ENCODE results near the gene FKBP4. TPM values are rescaled to one million over a fixed set of nuclear protein-coding genes. Genes with fewer than 3 reads are reported as not detected.

Gene FKBP4
- total RNA-seq: 50.5 TPM
- 23.8 TPM for polyA plus RNA-seq
- long read RNA-seq, donor 1: 0 reads
- long read RNA-seq, donor 2: 0 reads
- long read RNA-seq, donor 3, transcript FKBP4-201 (10 exons, 3,732 nt): major isoform, 35 of 44 reads
- long read RNA-seq, donor 3, partial matches to known transcripts: 0 of 44 reads
- long read RNA-seq, donor 3, other reads (novel, unspliced or antisense): 9 of 44 reads
- long read RNA-seq, donor 4, transcript FKBP4-201 (10 exons, 3,732 nt): major isoform, 8 of 8 reads
- long read RNA-seq, donor 4, partial matches to known transcripts: 0 of 8 reads
- long read RNA-seq, donor 4, other reads (novel, unspliced or antisense): 0 of 8 reads
- long read RNA-seq, donor 5, transcript FKBP4-201 (10 exons, 3,732 nt): major isoform, 48 of 48 reads
- long read RNA-seq, donor 5, partial matches to known transcripts: 0 of 48 reads
- long read RNA-seq, donor 5, other reads (novel, unspliced or antisense): 0 of 48 reads
- long read RNA-seq, donor 6, transcript FKBP4-201 (10 exons, 3,732 nt): major isoform, 15 of 15 reads
- long read RNA-seq, donor 6, partial matches to known transcripts: 0 of 15 reads
- long read RNA-seq, donor 6, other reads (novel, unspliced or antisense): 0 of 15 reads
- long read RNA-seq, donor 7, transcript FKBP4-201 (10 exons, 3,732 nt): major isoform, 24 of 126 reads
- long read RNA-seq, donor 7, partial matches to known transcripts: 96 of 126 reads
- long read RNA-seq, donor 7, other reads (novel, unspliced or antisense): 6 of 126 reads
- long read RNA-seq, donor 8, partial matches to known transcripts: 0 of 3 reads
- long read RNA-seq, donor 8, other reads (novel, unspliced or antisense): 0 of 3 reads
- long read RNA-seq, donor 9, transcript FKBP4-201 (10 exons, 3,732 nt): major isoform, 10 of 11 reads
- long read RNA-seq, donor 9, partial matches to known transcripts: 0 of 11 reads
- long read RNA-seq, donor 9, other reads (novel, unspliced or antisense): 0 of 11 reads
- long read RNA-seq, donor 10, transcript FKBP4-201 (10 exons, 3,732 nt): major isoform, 49 of 107 reads
- long read RNA-seq, donor 10, partial matches to known transcripts: 56 of 107 reads
- long read RNA-seq, donor 10, other reads (novel, unspliced or antisense): 0 of 107 reads

DNA sequence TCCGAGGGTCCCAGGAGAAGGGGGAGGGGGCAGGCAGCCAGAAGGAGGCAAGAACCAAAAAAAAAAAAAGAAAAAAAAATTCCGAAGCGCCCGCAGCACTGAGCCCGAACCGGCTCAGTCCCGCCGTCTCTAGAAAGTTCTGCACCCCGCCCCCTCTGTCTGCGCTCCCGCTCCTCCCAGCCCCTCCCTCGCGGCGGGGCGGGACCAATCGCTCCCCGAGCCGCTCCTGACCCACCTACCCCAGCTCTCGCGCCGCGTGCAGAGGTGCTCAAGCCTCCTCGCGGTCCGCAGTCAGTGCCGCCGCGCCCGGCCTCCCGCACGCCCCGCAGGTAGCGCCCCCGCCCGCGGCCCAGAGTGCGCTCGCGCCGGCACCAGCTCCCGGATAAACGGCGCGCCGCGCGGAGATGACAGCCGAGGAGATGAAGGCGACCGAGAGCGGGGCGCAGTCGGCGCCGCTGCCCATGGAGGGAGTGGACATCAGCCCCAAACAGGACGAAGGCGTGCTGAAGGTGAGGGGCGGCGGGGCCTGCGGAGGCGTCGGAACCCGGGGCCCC, at the start of gene FKBP4:
TSS of gene FKBP4 (plus strand) at position 235 of the 554 bp plus-strand sequence. CDS start at position 405, 170 bp downstream.
- peak; percentile 77 to 93 (median 89) for DNase-seq (ENCODE audit: low read depth in 6 of 9, low spot score in 9 of 9)
- Histone ChIP-seq H3K36me3 (ENCODE audit: control insufficient read depth in 2 of 2, insufficient read depth in 2 of 2, low read length in 1 of 2) (peaks cover 28 to 31% of the 10 kb centered on the region in 2 donors), H3K27ac (ENCODE audit: low read depth in 1 of 2, low read length in 1 of 2) (peak within 1 kb of the TSS; percentile 65 to 75), H3K4me1 (ENCODE audit: control insufficient read depth in 2 of 2, insufficient read depth in 2 of 2, low read length in 2 of 2) (peaks cover 4 to 24% of the 10 kb centered on the region in 2 donors), H3K27me3 (ENCODE audit: control insufficient read depth in 2 of 2, insufficient read depth in 1 of 2, low read length in 1 of 2) (peaks cover 0 to 16% of the 10 kb centered on the region in 2 donors), H3K9me3 (ENCODE audit: control insufficient read depth in 2 of 2, insufficient read depth in 1 of 2, low read length in 1 of 2) (no peaks in the 10 kb centered on the region), H3K4me3 (ENCODE audit: low read length in 2 of 2) (peak within 1 kb of the TSS; percentile 78 to 85)
- under 1% methylated on average over 63 of the region's 63 CpGs for WGBS

DNA sequence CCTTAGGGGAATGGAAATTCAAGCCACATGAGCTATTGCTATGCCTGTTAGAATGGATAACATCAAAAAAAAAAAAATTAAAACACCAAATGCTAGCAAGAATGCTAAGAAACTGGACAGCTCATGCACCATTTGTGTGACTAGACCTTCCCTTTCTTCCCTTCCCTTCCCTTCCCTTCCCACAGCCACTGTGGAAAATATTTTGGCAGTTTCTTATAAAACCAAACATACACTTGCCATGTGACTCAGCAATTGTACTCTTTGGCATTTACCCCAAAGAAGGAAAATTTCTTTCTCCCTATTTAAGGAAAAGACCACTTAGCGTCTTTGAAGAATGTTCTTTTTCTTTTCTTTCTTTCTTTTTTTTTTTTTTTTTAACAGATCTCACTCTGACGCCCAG, 49.1 kb upstream of the FKBP4 start:
- no peaks in the 10 kb centered on the region for H3K36me3 ChIP-seq (ENCODE audit: control insufficient read depth in 2 of 2, insufficient read depth in 2 of 2, low read length in 1 of 2)
- no peaks in the 10 kb centered on the region for H3K27me3 ChIP-seq (ENCODE audit: control insufficient read depth in 2 of 2, insufficient read depth in 1 of 2, low read length in 1 of 2)
- H3K9me3 ChIP-seq (ENCODE audit: control insufficient read depth in 2 of 2, insufficient read depth in 1 of 2, low read length in 1 of 2): no peaks in the 10 kb centered on the region
- no peak overlapping the region for H3K27ac ChIP-seq (ENCODE audit: low read depth in 1 of 2, low read length in 1 of 2)
- DNase-seq (ENCODE audit: low read depth in 6 of 9, low spot score in 9 of 9): no peak
- no peak overlapping the region for H3K4me3 ChIP-seq (ENCODE audit: low read length in 2 of 2)
- no peaks in the 10 kb centered on the region for H3K4me1 ChIP-seq (ENCODE audit: control insufficient read depth in 2 of 2, insufficient read depth in 2 of 2, low read length in 2 of 2)
- WGBS: 78% methylated on average over 2 of the region's 2 CpGs

- Histone ChIP-seq H3K4me1 (ENCODE audit: control insufficient read depth in 2 of 2, insufficient read depth in 2 of 2, low read length in 2 of 2) (peaks cover 0 to 2% of the 10 kb centered on the region in 2 donors), H3K9me3 (ENCODE audit: control insufficient read depth in 2 of 2, insufficient read depth in 1 of 2, low read length in 1 of 2) (no peaks in the 10 kb centered on the region), H3K36me3 (ENCODE audit: control insufficient read depth in 2 of 2, insufficient read depth in 2 of 2, low read length in 1 of 2) (no peaks in the 10 kb centered on the region), H3K27ac (ENCODE audit: low read depth in 1 of 2, low read length in 1 of 2) (no peak overlapping the region), H3K4me3 (ENCODE audit: low read length in 2 of 2) (no peak overlapping the region), H3K27me3 (ENCODE audit: control insufficient read depth in 2 of 2, insufficient read depth in 1 of 2, low read length in 1 of 2) (peaks cover 14 to 29% of the 10 kb centered on the region in 2 donors)
- 72% methylated on average over 11 of the region's 11 CpGs for WGBS
- DNase-seq (ENCODE audit: low read depth in 6 of 9, low spot score in 9 of 9): no peak
These were observed 45.2 kb upstream of the FKBP4 start for GRCh38 chr12:2749580-2749979.

GRCh38 chr12:2750185-2750584, 44.6 kb upstream of the FKBP4 start:
- H3K27ac ChIP-seq (ENCODE audit: low read depth in 1 of 2, low read length in 1 of 2): no peak overlapping the region
- DNase-seq (ENCODE audit: low read depth in 6 of 9, low spot score in 9 of 9): no peak
- 70% methylated on average over 7 of the region's 7 CpGs for WGBS
- H3K4me3 ChIP-seq (ENCODE audit: low read length in 2 of 2): no peak overlapping the region
- H3K9me3 ChIP-seq (ENCODE audit: control insufficient read depth in 2 of 2, insufficient read depth in 1 of 2, low read length in 1 of 2): no peaks in the 10 kb centered on the region
- H3K4me1 ChIP-seq (ENCODE audit: control insufficient read depth in 2 of 2, insufficient read depth in 2 of 2, low read length in 2 of 2): peaks cover 0 to 2% of the 10 kb centered on the region in 2 donors
- H3K36me3 ChIP-seq (ENCODE audit: control insufficient read depth in 2 of 2, insufficient read depth in 2 of 2, low read length in 1 of 2): no peaks in the 10 kb centered on the region
- peaks cover 14 to 34% of the 10 kb centered on the region in 2 donors for H3K27me3 ChIP-seq (ENCODE audit: control insufficient read depth in 2 of 2, insufficient read depth in 1 of 2, low read length in 1 of 2)

GRCh38 chr12:2751230-2751629, 43.5 kb upstream of the FKBP4 start:
- Histone ChIP-seq H3K27me3 (ENCODE audit: control insufficient read depth in 2 of 2, insufficient read depth in 1 of 2, low read length in 1 of 2) (peaks cover 14 to 37% of the 10 kb centered on the region in 2 donors), H3K36me3 (ENCODE audit: control insufficient read depth in 2 of 2, insufficient read depth in 2 of 2, low read length in 1 of 2) (no peaks in the 10 kb centered on the region), H3K4me3 (ENCODE audit: low read length in 2 of 2) (no peak overlapping the region), H3K27ac (ENCODE audit: low read depth in 1 of 2, low read length in 1 of 2) (no peak overlapping the region), H3K4me1 (ENCODE audit: control insufficient read depth in 2 of 2, insufficient read depth in 2 of 2, low read length in 2 of 2) (peaks cover 0 to 2% of the 10 kb centered on the region in 2 donors), H3K9me3 (ENCODE audit: control insufficient read depth in 2 of 2, insufficient read depth in 1 of 2, low read length in 1 of 2) (no peaks in the 10 kb centered on the region)
- no peak for DNase-seq (ENCODE audit: low read depth in 6 of 9, low spot score in 9 of 9)

GRCh38 chr12:2751686-2752085, 43.1 kb upstream of the FKBP4 start:
- Histone ChIP-seq H3K4me1 (ENCODE audit: control insufficient read depth in 2 of 2, insufficient read depth in 2 of 2, low read length in 2 of 2) (peaks cover 0 to 2% of the 10 kb centered on the region in 2 donors), H3K36me3 (ENCODE audit: control insufficient read depth in 2 of 2, insufficient read depth in 2 of 2, low read length in 1 of 2) (no peaks in the 10 kb centered on the region), H3K9me3 (ENCODE audit: control insufficient read depth in 2 of 2, insufficient read depth in 1 of 2, low read length in 1 of 2) (no peaks in the 10 kb centered on the region), H3K27ac (ENCODE audit: low read depth in 1 of 2, low read length in 1 of 2) (no peak overlapping the region), H3K4me3 (ENCODE audit: low read length in 2 of 2) (no peak overlapping the region), H3K27me3 (ENCODE audit: control insufficient read depth in 2 of 2, insufficient read depth in 1 of 2, low read length in 1 of 2) (peaks cover 14 to 37% of the 10 kb centered on the region in 2 donors)
- no peak for DNase-seq (ENCODE audit: low read depth in 6 of 9, low spot score in 9 of 9)
- 57% methylated on average over 2 of the region's 2 CpGs for WGBS

GRCh38 chr12:2752676-2753371, 41.9 kb upstream of the FKBP4 start:
- H3K27me3 ChIP-seq (ENCODE audit: control insufficient read depth in 2 of 2, insufficient read depth in 1 of 2, low read length in 1 of 2): peaks cover 14 to 37% of the 10 kb centered on the region in 2 donors
- H3K36me3 ChIP-seq (ENCODE audit: control insufficient read depth in 2 of 2, insufficient read depth in 2 of 2, low read length in 1 of 2): no peaks in the 10 kb centered on the region
- DNase-seq (ENCODE audit: low read depth in 6 of 9, low spot score in 9 of 9): peak; percentile 71 to 93 (median 85)
- peaks cover 0 to 2% of the 10 kb centered on the region in 2 donors for H3K4me1 ChIP-seq (ENCODE audit: control insufficient read depth in 2 of 2, insufficient read depth in 2 of 2, low read length in 2 of 2)
- H3K4me3 ChIP-seq (ENCODE audit: low read length in 2 of 2): no peak overlapping the region
- H3K27ac ChIP-seq (ENCODE audit: low read depth in 1 of 2, low read length in 1 of 2): no peak overlapping the region
- H3K9me3 ChIP-seq (ENCODE audit: control insufficient read depth in 2 of 2, insufficient read depth in 1 of 2, low read length in 1 of 2): no peaks in the 10 kb centered on the region
- 13% methylated on average over 58 of the region's 58 CpGs for WGBS

GRCh38 chr12:2753536-2753935, 41.2 kb upstream of the FKBP4 start:
- WGBS: 52% methylated on average over 8 of the region's 8 CpGs
- Histone ChIP-seq H3K4me3 (ENCODE audit: low read length in 2 of 2) (no peak overlapping the region), H3K27me3 (ENCODE audit: control insufficient read depth in 2 of 2, insufficient read depth in 1 of 2, low read length in 1 of 2) (peaks cover 14 to 37% of the 10 kb centered on the region in 2 donors), H3K27ac (ENCODE audit: low read depth in 1 of 2, low read length in 1 of 2) (no peak overlapping the region), H3K9me3 (ENCODE audit: control insufficient read depth in 2 of 2, insufficient read depth in 1 of 2, low read length in 1 of 2) (no peaks in the 10 kb centered on the region), H3K36me3 (ENCODE audit: control insufficient read depth in 2 of 2, insufficient read depth in 2 of 2, low read length in 1 of 2) (no peaks in the 10 kb centered on the region), H3K4me1 (ENCODE audit: control insufficient read depth in 2 of 2, insufficient read depth in 2 of 2, low read length in 2 of 2) (peaks cover 0 to 2% of the 10 kb centered on the region in 2 donors)
- no peak for DNase-seq (ENCODE audit: low read depth in 6 of 9, low spot score in 9 of 9)
